Heart right ventricle (tissue), 16 donors: ENCODE measurements around the gene LRRC27. TPM values are rescaled to one million over a fixed set of nuclear protein-coding genes. Genes with fewer than 3 reads are reported as not detected.

Experiments used
- ATAC-seq, 8 donors: fragments of 200-7000 bp; cut with Tn5 transposase; one replicate each; pipeline ENCODE4 v1.9.1; 2020; ENCODE audit warnings: mild to moderate bottlenecking in 8 of 8, moderate library complexity in 8 of 8, moderate number of reproducible peaks in 1 of 8
- DNase-seq, 2 donors: peaks; one replicate each; pipeline ENCODE4 v3.0.0-alpha.2; 2020
- H3K27ac ChIP-seq, 10 donors: fragments of 200-600 bp; sonication (generic) in 2 of 10; one replicate each; pipeline versions ENCODE4 v1.5.0 to v1.8.0; 2020 to 2022; ENCODE audit warnings: mild to moderate bottlenecking in 3 of 10
- H3K27me3 ChIP-seq, 7 donors: fragments of 200-600 bp; one replicate each; pipeline ENCODE4 v1.8.0; 2021 to 2022; ENCODE audit warnings: mild to moderate bottlenecking in 2 of 7
- H3K36me3 ChIP-seq, 9 donors: fragments of 200-600 bp; sonication (generic) in 1 of 9; one replicate each; pipeline versions ENCODE4 v1.5.0 to v1.8.0; 2020 to 2022; ENCODE audit warnings: mild to moderate bottlenecking in 2 of 9
- H3K4me1 ChIP-seq, 9 donors: fragments of 200-600 bp; sonication (generic) in 1 of 9; one replicate each; pipeline versions ENCODE4 v1.5.0 to v1.8.0; 2020 to 2022; ENCODE audit warnings: mild to moderate bottlenecking in 4 of 9
- H3K4me3 ChIP-seq, 10 donors: fragments of 200-600 bp; sonication (generic) in 2 of 10; one replicate each; pipeline versions ENCODE4 v1.5.0 to v1.8.0; 2020 to 2022; ENCODE audit warnings: mild to moderate bottlenecking in 7 of 10, moderate library complexity in 2 of 10
- H3K9me3 ChIP-seq, 11 donors: fragments of 200-600 bp in 10 of 11; sonication (generic) in 2 of 11; one replicate each; pipeline versions ENCODE4 v1.5.0 to v1.8.0; 2013 to 2022; ENCODE audit warnings: mild to moderate bottlenecking in 2 of 11, control low read depth in 1 of 11, moderate library complexity in 1 of 11
- WGBS, 2 donors: extraction: QIAGEN DNeasy Blood & Tissue Kit; methylation state at CpG; one replicate each; pipeline ENCODE4 v1.1.7; 2013; ENCODE audit warnings: inconsistent platforms in 1 of 2; 5-methylcytosine and 5-hydroxymethylcytosine counted together
- intact Hi-C, 10 donors: fragments of 100-400 bp; cut with DNase I; formaldehyde crosslinking; loops; one replicate each; pipeline versions ENCODE4 v1.11.1 to v1.14.2; 2022
- polyA plus RNA-seq, 2 donors: library from polyadenylated mRNA; stranded (reverse); fragments of 200-250 nt; gene quantifications; one replicate each; pipeline ENCODE4 v1.2.3, GENCODE V29; 2013
- total RNA-seq, 10 donors: library from RNA; stranded (reverse); fragmentation: NEBNext Ultra II Directional in 3 of 10; extraction: Animal tissue kit (Norgen Biotek cat#: 25700) in 3 of 10; gene quantifications; one replicate each; pipeline versions ENCODE4 v1.2.1 to v1.2.4, GENCODE V29; 2021 to 2023
- TF ChIP-seq, protein P1 (sequence below), 9 donors: fragments of 200-600 bp; sonication (generic) in 2 of 9; IDR thresholded peaks; one replicate each; pipeline versions ENCODE4 v1.5.0 to v1.8.0; 2021 to 2022; ENCODE audit warnings: antibody characterized with exemption in 9 of 9, mild to moderate bottlenecking in 5 of 9, moderate library complexity in 1 of 9
- donor health status: Arrhythmogenic right ventricular cardiomyopathy.
- donor health status: ischemic (EF 13 %, LVEDD 7.1; RV severe dilation, severe dysfunction).
- donor health status: healthy with polysubstance abuse.
- donor health status: DM: no; HTN: yes; CAD: no.
- donor health status: DM: no; HTN: no; CAD: no.
- donor health status: ischemic (EF 25% LVEDD 6.9; RV normal size, moderate dysfunction).
- donor health status: ischemic (EF 25% LVEDD 5.7; RV mildly dilated, moderate dysfunction).
- donor health status: healthy.
- donor health status: DM: yes; HTN: yes; CAD: no.
- donor health status: Ischemic cardiomyopathy.
- donor health status: ischemic (EF 35%, LVEDD 5.7; RV mildly dilated, moderate dysfunction).
- donor health status: nonischemic (EF 11% LVEDD 7.7; RV severe dilation, severe dysfunction).
- donor health status: DM: yes; HTN: yes; CAD: no.
- donor health status: PGD.
- donor health status: ischemic (EF 29% LVEDD 5.4; RV normal size, mild dysfunction).
- donor health status: nonischemic (EF 23%, LVEDD 6.1; RV moderate dilation, normal function).

LRRC27 gene
- total and polyA plus RNA-seq, 12 donors, result 3.0 to 8.1 (median 4.7) TPM

DNA sequence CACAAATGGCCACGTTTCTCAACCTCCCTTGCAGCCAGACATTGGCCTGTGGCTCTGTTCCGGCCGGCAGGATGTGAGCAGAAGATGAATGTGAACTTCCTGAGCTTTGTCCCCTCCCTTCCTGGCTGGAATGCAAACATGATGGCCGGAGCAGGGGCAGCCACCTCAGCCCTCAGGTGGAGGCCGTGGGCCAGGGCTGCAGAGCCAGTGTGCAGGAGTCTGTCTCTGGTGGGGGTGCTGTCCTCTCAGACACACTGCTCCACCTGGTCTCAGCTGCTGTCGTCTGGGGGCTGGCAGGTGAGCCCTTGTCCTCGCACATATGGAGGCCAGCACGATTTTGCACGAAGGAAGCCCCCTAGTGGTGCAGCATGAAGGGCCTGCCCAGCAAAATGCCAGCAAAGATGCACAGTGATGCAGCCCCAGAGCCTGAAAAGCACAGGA, 39.7 kb downstream of the LRRC27 start:
- TF ChIP-seq, protein P1, sequence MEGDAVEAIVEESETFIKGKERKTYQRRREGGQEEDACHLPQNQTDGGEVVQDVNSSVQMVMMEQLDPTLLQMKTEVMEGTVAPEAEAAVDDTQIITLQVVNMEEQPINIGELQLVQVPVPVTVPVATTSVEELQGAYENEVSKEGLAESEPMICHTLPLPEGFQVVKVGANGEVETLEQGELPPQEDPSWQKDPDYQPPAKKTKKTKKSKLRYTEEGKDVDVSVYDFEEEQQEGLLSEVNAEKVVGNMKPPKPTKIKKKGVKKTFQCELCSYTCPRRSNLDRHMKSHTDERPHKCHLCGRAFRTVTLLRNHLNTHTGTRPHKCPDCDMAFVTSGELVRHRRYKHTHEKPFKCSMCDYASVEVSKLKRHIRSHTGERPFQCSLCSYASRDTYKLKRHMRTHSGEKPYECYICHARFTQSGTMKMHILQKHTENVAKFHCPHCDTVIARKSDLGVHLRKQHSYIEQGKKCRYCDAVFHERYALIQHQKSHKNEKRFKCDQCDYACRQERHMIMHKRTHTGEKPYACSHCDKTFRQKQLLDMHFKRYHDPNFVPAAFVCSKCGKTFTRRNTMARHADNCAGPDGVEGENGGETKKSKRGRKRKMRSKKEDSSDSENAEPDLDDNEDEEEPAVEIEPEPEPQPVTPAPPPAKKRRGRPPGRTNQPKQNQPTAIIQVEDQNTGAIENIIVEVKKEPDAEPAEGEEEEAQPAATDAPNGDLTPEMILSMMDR (IDR thresholded peaks at IDR 0.05), result peak in 2 of 9 donors; percentile 8 to 38
- Histone ChIP-seq H3K9me3 (peaks cover 0 to 13% (median 0%) of the 10 kb centered on the region in 11 donors), H3K4me1 (peaks cover 0 to 12% (median 0%) of the 10 kb centered on the region in 9 donors), H3K27me3 (peaks cover 0 to 3% (median 0%) of the 10 kb centered on the region in 7 donors), H3K4me3 (no peak overlapping the region), H3K36me3 (peaks cover 0 to 18% (median 0%) of the 10 kb centered on the region in 9 donors), H3K27ac (no peak overlapping the region)
- ATAC-seq (peak in 1 of 8 donors; percentile 42), DNase-seq (no peak)
- intact Hi-C loops, result no loop called here
- WGBS, 2 donors, result 79 to 81% methylated on average over 9 of the region's 9 CpGs

DNA sequence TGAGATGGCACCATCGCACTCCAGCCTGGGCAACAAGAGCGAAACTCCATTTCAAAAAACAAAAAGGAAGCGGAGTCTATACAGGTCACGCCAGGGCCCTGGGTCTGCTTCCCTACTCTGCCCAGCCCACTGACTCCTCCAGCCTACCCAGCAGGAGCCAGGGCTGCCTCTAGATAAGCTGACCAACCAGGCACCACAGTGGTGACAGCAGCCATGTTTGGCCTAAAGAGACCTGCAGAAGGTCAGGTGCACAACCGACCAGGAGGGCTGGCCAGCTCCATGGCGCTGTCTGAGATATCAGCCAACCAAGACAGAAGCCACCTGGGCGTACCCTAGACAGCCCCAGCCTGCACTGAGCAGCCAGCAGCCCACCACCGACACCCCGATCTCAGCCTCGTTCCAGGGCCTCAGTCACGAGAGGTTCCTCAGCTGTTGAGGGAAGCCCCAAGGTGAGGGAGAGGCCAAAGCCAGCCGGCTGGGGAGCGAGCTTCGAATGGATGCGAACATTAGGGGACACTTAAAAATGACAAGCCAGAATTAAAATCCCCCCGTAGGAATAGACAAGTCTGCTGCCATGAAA, 40.6 kb downstream of the LRRC27 start:
- DNase-seq, result no peak
- no peak overlapping the region for H3K4me3 ChIP-seq
- TF ChIP-seq, protein P1 (IDR thresholded peaks at IDR 0.05), result no peak
- H3K4me1 ChIP-seq, result peaks cover 0 to 12% (median 0%) of the 10 kb centered on the region in 9 donors
- H3K9me3 ChIP-seq, result peaks cover 0 to 13% (median 0%) of the 10 kb centered on the region in 11 donors
- H3K27me3 ChIP-seq, result peaks cover 0 to 3% (median 0%) of the 10 kb centered on the region in 7 donors
- intact Hi-C loops, result no loop called here
- 88 to 92% methylated on average over 16 of the region's 16 CpGs for WGBS, 2 donors
- no peak overlapping the region for H3K27ac ChIP-seq
- H3K36me3 ChIP-seq, result peaks cover 0 to 9% (median 0%) of the 10 kb centered on the region in 9 donors
- peak in 2 of 8 donors; percentile 7 to 28 for ATAC-seq

DNA sequence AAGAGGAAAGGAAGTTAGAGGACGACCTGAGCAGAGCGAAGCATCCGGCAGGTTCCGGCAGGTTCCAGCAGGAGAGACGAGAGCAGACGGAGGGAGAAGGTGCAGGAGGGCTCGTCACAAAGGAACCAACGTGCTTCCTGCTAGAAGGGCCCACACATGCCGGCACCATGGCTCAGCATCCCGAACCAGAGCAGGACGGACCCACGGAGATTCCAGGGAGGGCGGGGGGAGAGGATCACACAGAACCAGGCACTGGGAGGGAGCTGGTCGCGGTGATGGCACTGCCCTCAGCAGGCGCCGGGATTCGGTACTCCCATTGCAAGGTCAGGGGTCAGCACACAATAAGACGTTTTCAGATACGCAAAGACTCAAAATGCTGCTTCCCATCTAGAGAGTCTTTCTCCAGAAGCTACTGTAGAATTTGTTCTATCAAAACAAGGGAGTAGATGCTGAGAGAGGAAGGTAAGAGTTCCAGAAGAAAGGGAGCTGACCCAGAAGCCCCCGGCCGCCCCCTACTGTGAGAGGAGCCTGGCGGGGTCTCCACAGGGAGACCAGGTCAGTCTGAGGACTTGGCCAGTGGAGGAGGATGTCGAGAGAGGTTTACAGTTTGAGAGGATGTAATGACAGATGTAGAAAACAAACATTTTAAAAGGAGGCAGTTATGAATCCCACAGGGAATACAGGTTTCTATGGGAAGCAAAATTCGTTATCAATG, 41.4 kb downstream of the LRRC27 start:
- H3K27me3 ChIP-seq, result peaks cover 0 to 3% (median 0%) of the 10 kb centered on the region in 7 donors
- no peak overlapping the region for H3K4me3 ChIP-seq
- H3K4me1 ChIP-seq, result peaks cover 0 to 12% (median 0%) of the 10 kb centered on the region in 9 donors
- ATAC-seq (no peak), DNase-seq (no peak)
- no peak overlapping the region for H3K27ac ChIP-seq
- H3K36me3 ChIP-seq, result peaks cover 0 to under 1% (median 0%) of the 10 kb centered on the region in 9 donors
- WGBS, 2 donors, result 83 to 89% methylated on average over 25 of the region's 25 CpGs
- intact Hi-C loops, result no loop called here
- TF ChIP-seq, protein P1 (IDR thresholded peaks at IDR 0.05), result no peak
- peaks cover 0 to 5% (median 0%) of the 10 kb centered on the region in 11 donors for H3K9me3 ChIP-seq

DNA sequence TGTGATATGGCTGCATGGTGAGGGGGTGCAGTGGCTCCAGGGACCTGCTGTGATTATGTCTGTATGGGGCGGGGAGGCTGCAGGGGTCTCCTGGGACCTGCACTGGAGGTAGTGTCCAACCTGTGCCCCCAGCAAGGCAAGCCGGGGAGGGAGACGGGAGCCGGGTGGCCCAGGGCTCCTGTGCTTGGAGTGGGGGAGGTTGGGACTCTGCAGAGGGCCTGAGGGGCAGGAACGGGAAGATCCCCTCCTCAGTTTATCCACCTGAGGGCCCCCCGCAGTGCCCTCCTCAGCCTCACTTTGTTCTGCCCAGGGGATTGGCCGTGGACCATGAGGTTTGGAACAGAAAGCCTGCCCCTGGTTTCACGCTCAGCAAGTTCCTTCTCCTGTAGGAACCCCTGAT, 42.2 kb downstream of the LRRC27 start:
- ATAC-seq, result no peak
- peaks cover 0 to 3% (median 0%) of the 10 kb centered on the region in 7 donors for H3K27me3 ChIP-seq
- H3K27ac ChIP-seq, result no peak overlapping the region
- intact Hi-C loops, result no loop called here
- peaks cover 0 to 12% (median 0%) of the 10 kb centered on the region in 9 donors for H3K4me1 ChIP-seq
- no peaks in the 10 kb centered on the region for H3K9me3 ChIP-seq
- no peaks in the 10 kb centered on the region for H3K36me3 ChIP-seq
- DNase-seq, result no peak
- 82 to 92% methylated on average over 8 of the region's 8 CpGs for WGBS, 2 donors
- TF ChIP-seq, protein P1 (IDR thresholded peaks at IDR 0.05), result no peak
- no peak overlapping the region for H3K4me3 ChIP-seq
